ENCODE data around the gene OAF. TPM values are rescaled to one million over a fixed set of nuclear protein-coding genes. Genes with fewer than 3 reads are reported as not detected.
"Not testable (repeated sequence)": the region's sequence is repeated elsewhere in the genome, so short reads cannot be mapped to it uniquely, and the experiment has no call there.

The OAF gene
- total and polyA plus RNA-seq, 5 experiments from 2014 or later, result 3.6 to 8.0 (median 5.3) TPM

DNA sequence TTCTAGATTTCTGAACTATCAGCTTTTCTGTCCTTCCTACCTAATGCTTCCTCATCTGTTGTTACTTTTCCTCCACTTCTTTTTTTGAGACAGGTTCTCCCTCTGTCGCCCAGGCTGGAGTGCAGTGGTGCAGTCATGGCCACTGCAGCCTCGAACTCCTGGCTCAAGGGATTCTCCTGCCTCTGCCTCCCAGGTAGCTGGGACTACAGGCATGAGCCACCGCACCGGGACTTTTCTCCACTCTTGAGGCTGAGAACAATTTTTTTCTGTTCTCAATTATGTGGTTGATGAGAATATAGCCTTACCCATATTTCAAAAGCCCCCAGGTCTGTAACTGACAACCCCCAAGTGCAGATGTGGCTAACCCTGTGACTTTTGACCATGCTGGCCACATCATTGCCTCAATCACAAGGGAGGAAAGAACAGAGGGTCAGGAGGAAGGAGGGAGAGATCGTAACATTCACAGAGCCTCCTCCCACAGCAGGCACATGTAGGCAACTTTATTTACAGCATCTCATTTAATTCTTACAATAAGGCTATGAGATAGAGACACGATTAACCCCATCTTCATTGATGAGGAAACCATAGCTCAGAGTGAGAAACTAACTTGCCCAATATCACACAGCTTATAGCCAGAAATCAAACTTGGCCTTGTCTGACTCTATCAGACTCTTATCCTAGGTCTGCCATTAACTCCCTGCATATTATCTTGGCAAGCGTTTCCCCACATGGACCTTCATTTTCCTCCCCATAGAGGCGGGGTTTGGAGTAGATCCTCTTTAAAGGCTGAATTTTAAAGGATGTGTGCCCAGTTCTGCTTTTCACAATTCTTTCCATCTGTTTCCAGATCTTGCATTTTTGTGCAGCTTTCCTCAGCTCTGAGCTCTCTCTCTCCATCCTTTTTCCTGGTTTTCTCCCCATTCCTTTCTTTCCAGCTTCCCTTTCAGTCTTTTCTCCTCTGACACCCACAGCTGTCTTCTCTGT lies 38.7 kb downstream of the OAF start:
- H3K36me3 Mint-ChIP-seq, result no peaks in the 10 kb centered on the region
- H3K4me3 Mint-ChIP-seq, result no peak overlapping the region
- no peak overlapping the region for H3K27ac Mint-ChIP-seq
- H3K9me3 Mint-ChIP-seq, result no peaks in the 10 kb centered on the region
- no peak for DNase-seq
- H3K4me1 Mint-ChIP-seq, result peaks cover 2 to 20% (median 8%) of the 10 kb centered on the region in 4 donors
- peaks cover 9 to 54% (median 37%) of the 10 kb centered on the region in 5 donors for H3K27me3 Mint-ChIP-seq
- POLR2A ChIA-PET, result no interaction called here
- no peak for ATAC-seq

DNA sequence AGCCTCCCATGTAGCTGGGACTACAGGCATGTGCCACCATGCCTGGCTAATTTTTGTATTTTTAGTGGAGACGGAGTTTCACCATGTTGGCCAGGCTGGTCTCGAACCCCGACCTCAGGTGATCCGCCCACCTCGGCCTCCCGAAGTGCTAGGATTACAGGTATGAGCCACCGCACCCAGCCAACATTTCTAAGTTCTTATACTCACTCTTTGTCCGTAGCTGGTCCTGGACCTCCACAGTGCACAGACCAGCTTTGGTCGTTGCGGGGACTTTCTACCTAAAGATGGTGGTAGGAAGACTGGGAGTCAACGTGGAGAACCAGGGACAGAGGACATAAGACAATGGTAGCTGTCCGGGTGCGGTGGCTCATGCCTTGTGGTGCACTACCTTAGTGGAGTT lies 42.5 kb downstream of the OAF start:
- H3K36me3 Mint-ChIP-seq, H3K4me3 Mint-ChIP-seq, H3K9me3 Mint-ChIP-seq, DNase-seq, H3K27ac Mint-ChIP-seq, POLR2A ChIA-PET, ATAC-seq: not testable (repeated sequence)
- peaks cover 18 to 67% (median 52%) of the 10 kb centered on the region in 5 donors for H3K27me3 Mint-ChIP-seq
- H3K4me1 Mint-ChIP-seq, result peaks cover 3 to 18% (median 12%) of the 10 kb centered on the region in 4 donors

DNA sequence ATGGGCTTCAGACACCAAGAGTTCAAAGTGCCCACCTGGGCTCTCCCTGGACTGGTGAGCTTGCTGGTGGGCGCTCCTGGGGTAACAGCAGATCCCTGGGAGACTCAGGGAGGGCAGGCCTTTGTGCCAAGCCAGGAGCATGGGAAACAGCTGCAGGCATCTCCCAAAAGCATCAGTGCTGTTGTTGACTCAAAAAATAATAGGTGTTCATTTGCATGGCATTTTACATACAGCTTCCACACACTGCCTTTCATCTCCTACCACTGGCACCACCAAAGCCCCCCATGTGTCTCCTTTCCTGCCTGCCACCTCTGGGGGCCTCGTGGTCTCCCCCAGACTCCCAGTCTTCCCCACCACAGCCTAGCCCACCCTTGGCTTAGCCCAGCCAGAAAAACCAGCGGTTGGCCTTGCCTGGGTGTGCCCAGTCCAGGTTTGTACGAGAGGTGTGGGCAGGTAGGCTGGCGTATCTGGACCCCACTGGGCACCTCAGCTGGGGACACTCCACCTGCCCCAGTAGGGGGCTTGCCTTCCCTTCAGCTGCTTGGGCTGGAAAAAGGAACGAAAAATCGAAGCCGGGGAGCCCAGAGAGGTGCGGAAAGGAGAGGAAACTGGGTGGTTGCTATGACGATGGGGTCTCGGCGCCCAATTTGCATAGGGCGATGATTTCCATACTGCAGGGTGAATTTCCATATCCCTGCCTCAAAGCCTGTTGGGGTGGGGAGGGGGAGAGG lies 44.1 kb downstream of the OAF start:
- Mint-ChIP-seq H3K36me3 (no peaks in the 10 kb centered on the region), H3K27ac (peak overlapping the region in 1 of 10 donors; percentile 81), H3K9me3 (no peaks in the 10 kb centered on the region), H3K4me1 (peaks cover 1 to 8% (median 5%) of the 10 kb centered on the region in 4 donors), H3K4me3 (peak overlapping the region in 1 of 10 donors; percentile 27), H3K27me3 (peaks cover 18 to 72% (median 54%) of the 10 kb centered on the region in 5 donors)
- POLR2A ChIA-PET, result no interaction called here
- DNase-seq, result no peak
- no peak for ATAC-seq

DNA sequence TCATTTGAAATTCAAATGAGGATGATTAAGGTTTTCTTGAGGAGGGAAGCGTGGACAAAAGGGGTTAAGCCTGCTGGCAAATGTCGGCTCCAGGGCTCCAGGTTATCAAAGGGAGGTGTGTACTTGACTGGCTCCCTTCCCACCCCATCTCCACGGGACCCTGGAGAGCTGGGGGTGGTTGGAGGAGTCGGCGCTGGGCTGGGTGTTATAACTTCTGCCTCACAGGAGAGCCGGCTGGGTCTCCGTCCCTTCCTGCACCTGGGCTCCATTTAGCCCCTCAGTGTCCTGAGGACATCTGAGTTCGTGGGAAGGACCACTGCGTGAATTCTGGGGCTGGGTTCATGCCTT lies 44.7 kb downstream of the OAF start:
- H3K9me3 Mint-ChIP-seq, result no peaks in the 10 kb centered on the region
- H3K27ac Mint-ChIP-seq, result no peak overlapping the region
- H3K4me1 Mint-ChIP-seq, result peaks cover 1 to 8% (median 5%) of the 10 kb centered on the region in 4 donors
- peaks cover 16 to 70% (median 52%) of the 10 kb centered on the region in 5 donors for H3K27me3 Mint-ChIP-seq
- H3K4me3 Mint-ChIP-seq, result peak overlapping the region in 1 of 10 donors; percentile 27
- POLR2A ChIA-PET, result no interaction called here
- DNase-seq, result no peak
- no peaks in the 10 kb centered on the region for H3K36me3 Mint-ChIP-seq
- no peak for ATAC-seq

DNA sequence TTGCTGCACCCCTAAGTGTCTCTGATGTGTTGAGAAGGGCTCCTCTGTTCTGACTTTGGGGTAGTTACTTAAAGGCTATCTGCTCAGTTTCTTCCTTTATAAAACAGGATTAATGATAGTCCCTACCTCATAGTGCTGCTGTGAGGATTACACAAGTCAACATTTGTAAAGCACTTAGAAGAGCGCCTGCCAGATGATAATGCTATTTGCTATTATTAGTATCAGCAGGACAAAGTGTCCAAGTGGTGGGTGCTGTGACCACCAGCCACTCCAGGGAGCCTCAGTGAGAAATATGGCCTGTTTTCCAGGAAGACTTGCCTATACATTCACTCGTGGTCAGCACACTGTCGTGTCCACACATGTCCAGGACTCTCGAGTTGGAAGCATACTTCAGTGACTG lies 45.3 kb downstream of the OAF start:
- POLR2A ChIA-PET, result no interaction called here
- H3K27ac Mint-ChIP-seq, result no peak overlapping the region

DNA sequence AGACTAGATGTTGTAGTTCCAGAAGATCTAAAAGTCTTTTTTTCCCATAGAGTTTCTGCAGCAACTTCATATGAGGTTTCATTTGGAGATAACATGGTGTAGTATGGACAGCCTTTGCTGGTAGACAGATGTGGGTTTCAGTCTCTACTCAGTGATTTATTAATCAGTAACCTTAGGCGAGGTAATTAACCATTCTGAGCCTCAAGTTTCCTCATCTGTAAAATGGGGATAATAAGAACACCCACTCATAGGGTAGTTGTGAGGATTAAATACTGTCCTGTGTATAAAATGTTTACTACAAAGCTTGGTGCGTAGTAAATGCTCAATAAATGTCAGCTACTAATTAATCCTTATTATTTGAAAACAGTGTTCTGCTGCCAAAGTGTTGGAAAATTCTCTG lies 45.9 kb downstream of the OAF start:
- Mint-ChIP-seq H3K27me3 (peaks cover 16 to 77% (median 53%) of the 10 kb centered on the region in 5 donors), H3K4me3 (no peak overlapping the region), H3K9me3 (no peaks in the 10 kb centered on the region), H3K4me1 (peaks cover 1 to 8% (median 5%) of the 10 kb centered on the region in 4 donors), H3K27ac (no peak overlapping the region), H3K36me3 (no peaks in the 10 kb centered on the region)
- DNase-seq (no peak), ATAC-seq (no peak)
- POLR2A ChIA-PET, result no interaction called here

More for the DNA sequence above, 45.3 kb downstream of the OAF start:
- DNase-seq (no peak), ATAC-seq (no peak)
- Mint-ChIP-seq H3K27me3 (peaks cover 16 to 72% (median 52%) of the 10 kb centered on the region in 5 donors), H3K4me3 (no peak overlapping the region), H3K9me3 (no peaks in the 10 kb centered on the region), H3K4me1 (peaks cover 1 to 8% (median 5%) of the 10 kb centered on the region in 4 donors), H3K36me3 (no peaks in the 10 kb centered on the region)

DNA sequence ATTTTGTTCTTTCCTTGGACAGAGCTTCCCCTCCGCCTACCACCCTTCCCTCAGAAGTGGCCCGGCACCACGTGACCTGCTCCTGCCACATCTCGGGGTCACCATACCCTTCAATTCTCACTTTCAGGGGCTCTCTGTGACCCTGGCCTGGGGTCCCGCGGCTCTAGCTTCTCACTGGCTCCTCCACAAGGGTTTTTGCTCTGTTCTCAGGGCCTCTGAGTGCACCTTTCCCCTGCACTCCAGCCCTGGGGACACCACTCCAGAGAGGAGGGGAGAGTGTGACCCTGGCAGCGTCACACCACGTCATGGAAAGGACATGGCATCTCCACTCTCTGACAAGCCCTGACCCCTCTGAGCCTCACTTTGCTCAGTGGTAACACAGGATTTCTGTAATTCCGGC lies 46.5 kb downstream of the OAF start:
- Mint-ChIP-seq H3K36me3 (no peaks in the 10 kb centered on the region), H3K9me3 (no peaks in the 10 kb centered on the region), H3K4me3 (no peak overlapping the region), H3K27me3 (peaks cover 16 to 77% (median 50%) of the 10 kb centered on the region in 5 donors), H3K4me1 (peaks cover 1 to 8% (median 5%) of the 10 kb centered on the region in 4 donors), H3K27ac (no peak overlapping the region)
- POLR2A ChIA-PET, result no interaction called here
- no peak for DNase-seq
- ATAC-seq, result no peak

DNA sequence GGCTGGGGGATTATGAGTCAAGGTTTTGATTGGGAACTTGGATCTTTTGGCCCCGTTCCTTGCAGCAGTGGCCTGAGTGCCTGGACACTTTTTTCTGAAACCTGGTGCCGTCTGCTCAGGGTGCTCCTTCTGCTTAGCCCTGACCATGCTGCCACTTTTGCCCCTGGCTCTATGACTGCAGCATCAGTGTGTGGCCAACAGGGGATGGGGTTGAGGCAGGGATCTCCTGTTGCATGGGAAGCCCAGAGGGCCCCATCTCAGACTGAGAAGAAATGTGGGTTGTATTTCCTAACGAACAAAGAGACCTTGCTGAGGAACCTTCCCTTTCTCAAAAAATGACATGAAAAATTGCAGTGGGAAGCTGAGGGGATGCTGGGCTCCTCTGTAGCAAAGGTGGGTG lies 47.8 kb downstream of the OAF start:
- Mint-ChIP-seq H3K36me3 (no peaks in the 10 kb centered on the region), H3K9me3 (no peaks in the 10 kb centered on the region), H3K4me1 (peaks cover 1 to 8% (median 5%) of the 10 kb centered on the region in 4 donors), H3K27ac (no peak overlapping the region), H3K27me3 (peaks cover 16 to 73% (median 48%) of the 10 kb centered on the region in 5 donors), H3K4me3 (no peak overlapping the region)
- DNase-seq (no peak), ATAC-seq (no peak)
- POLR2A ChIA-PET, result no interaction called here

DNA sequence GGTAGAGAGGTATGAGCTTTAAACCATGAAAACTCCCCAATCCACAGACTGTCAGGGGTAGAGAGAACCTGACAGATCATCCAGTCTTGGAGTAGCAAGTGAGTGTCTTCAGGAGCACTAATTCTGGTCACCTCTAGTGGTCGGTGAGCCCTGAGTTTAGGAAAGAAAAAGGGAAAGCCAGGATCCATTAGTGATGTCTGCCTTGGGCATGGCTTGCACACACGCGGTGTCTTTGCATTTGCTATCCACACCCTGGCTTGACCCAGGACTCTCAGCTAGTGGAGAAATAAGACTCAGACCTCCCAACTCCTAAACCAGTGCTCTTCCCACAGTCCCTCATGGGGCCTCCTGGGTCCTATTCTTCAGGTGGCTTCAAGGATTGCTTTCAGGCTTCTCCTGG lies 48.4 kb downstream of the OAF start:
- DNase-seq (no peak), ATAC-seq (no peak)
- Mint-ChIP-seq H3K36me3 (no peaks in the 10 kb centered on the region), H3K9me3 (no peaks in the 10 kb centered on the region), H3K27ac (no peak overlapping the region), H3K4me1 (peaks cover 1 to 8% (median 5%) of the 10 kb centered on the region in 4 donors), H3K4me3 (no peak overlapping the region), H3K27me3 (peaks cover 14 to 67% (median 42%) of the 10 kb centered on the region in 5 donors)
- POLR2A ChIA-PET, result no interaction called here

DNA sequence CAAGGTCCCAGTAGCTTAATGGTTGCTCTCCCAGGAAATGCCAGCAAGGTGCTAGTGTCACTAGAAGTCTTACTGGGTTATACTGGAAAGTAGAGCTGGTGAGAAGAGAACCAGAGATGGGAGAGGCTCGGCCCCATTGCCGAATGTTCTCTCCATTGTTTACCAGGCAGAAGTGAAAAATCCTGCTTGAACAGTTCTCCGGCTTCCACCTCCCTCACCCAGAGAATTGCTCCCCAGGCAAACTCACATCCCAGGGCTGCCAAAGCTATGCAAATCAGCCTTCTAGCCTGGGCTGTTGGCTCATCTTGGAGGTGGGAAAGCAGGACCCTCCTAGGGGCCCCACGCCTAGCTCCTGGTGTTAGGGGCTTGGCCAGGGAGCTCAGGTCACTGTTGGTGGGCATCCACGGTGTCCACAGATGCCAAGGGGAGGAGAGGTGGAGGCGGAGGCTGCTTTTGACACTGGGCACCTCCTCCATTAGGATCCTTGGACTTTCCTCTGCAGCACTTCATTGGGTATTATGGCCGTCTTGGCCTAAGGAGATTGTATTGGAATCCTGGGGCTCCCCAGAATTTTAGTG lies 49.2 kb downstream of the OAF start:
- no peaks in the 10 kb centered on the region for H3K36me3 Mint-ChIP-seq
- H3K4me3 Mint-ChIP-seq, result no peak overlapping the region
- H3K9me3 Mint-ChIP-seq, result no peaks in the 10 kb centered on the region
- ATAC-seq (no peak), DNase-seq (no peak)
- peaks cover 12 to 61% (median 39%) of the 10 kb centered on the region in 5 donors for H3K27me3 Mint-ChIP-seq
- POLR2A ChIA-PET, result no interaction called here
- no peak overlapping the region for H3K27ac Mint-ChIP-seq
- H3K4me1 Mint-ChIP-seq, result peaks cover 1 to 7% (median 4%) of the 10 kb centered on the region in 4 donors

DNA sequence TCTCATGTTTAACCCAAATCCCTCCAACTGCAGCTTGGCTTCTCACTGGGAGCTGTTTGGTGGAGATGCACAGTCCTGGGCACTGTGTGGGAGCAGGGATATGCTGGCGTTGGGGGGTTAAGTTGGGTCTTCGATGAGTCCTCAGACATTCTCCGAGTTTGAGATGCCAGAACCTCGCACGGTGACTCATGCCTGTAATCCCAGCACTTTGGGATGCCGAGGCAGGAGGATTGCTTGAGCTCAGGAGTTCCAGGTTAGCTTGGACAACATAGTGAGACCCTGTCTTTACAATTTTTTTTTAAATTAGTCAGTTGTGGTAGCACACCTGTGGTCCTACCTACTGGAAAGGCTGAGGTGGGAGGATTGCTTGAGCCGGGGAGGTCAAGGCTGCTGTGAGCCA lies 49.8 kb downstream of the OAF start:
- peaks cover 9 to 61% (median 38%) of the 10 kb centered on the region in 5 donors for H3K27me3 Mint-ChIP-seq
- peaks cover 0 to 3% (median 0%) of the 10 kb centered on the region in 4 donors for H3K4me1 Mint-ChIP-seq
- DNase-seq (no peak), ATAC-seq (no peak)
- H3K27ac Mint-ChIP-seq, result no peak overlapping the region
- H3K4me3 Mint-ChIP-seq, result no peak overlapping the region
- H3K9me3 Mint-ChIP-seq, result no peaks in the 10 kb centered on the region
- POLR2A ChIA-PET, result no interaction called here
- no peaks in the 10 kb centered on the region for H3K36me3 Mint-ChIP-seq

DNA sequence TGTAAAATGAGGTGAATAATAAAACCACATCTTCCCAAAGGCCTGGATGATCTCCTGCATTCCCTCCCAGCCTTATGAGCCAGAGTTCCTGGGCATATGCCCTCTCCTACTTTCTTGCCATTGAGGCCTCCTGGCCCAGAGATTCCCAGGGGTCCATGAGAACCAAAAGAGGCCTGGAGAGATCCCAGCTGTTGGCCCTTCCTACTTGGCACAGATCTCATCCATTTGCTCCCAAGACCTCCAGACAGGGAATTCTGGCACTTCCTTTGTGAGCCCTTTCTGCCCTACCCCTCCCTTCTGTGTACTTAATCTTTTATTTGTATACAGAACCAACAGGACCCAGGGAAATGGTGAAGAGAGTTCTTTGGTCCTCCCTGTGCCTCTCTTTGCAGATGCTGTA lies 50.5 kb downstream of the OAF start:
- H3K27ac Mint-ChIP-seq, result no peak overlapping the region
- peaks cover 12 to 61% (median 40%) of the 10 kb centered on the region in 5 donors for H3K27me3 Mint-ChIP-seq
- H3K4me3 Mint-ChIP-seq, result no peak overlapping the region
- ATAC-seq (no peak), DNase-seq (no peak)
- no peaks in the 10 kb centered on the region for H3K4me1 Mint-ChIP-seq
- POLR2A ChIA-PET, result no interaction called here
- no peaks in the 10 kb centered on the region for H3K9me3 Mint-ChIP-seq
- H3K36me3 Mint-ChIP-seq, result no peaks in the 10 kb centered on the region

DNA sequence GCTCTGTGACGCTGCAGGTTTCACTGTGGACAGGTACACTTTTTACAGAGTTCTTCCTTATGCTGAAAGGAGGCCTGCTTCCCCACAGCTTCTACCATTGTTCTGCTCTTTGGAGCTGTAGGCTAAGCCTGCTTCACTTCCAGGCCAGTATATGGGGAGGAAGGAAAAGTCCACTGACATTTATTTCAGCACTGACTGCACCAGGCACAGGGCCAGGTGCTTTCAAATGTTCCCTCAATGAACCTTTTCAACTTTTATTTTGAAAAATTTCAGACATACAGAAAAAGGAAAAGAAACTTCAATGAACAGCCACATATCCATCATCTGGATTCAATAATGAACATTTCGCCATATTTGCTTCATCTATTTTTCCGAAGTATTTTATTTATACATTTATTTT lies 51.1 kb downstream of the OAF start:
- H3K36me3 Mint-ChIP-seq, result no peaks in the 10 kb centered on the region
- ATAC-seq (no peak), DNase-seq (no peak)
- H3K27me3 Mint-ChIP-seq, result peaks cover 16 to 62% (median 41%) of the 10 kb centered on the region in 5 donors
- no peak overlapping the region for H3K4me3 Mint-ChIP-seq
- H3K9me3 Mint-ChIP-seq, result no peaks in the 10 kb centered on the region
- no peak overlapping the region for H3K27ac Mint-ChIP-seq
- H3K4me1 Mint-ChIP-seq, result no peaks in the 10 kb centered on the region
- POLR2A ChIA-PET, result no interaction called here

Measured in naive thymus-derived CD8-positive, alpha-beta T cell (primary cell).